ENCODE results near the gene C10orf62. TPM values are rescaled to one million over a fixed set of nuclear protein-coding genes. Genes with fewer than 3 reads are reported as not detected.

Gene C10orf62
- total and polyA plus RNA-seq, 2 of the 8 experiments (the other 6 are each of a cell fraction or from before 2014, with no cell fraction given) = 0.05 TPM; not detected in 1

DNA sequence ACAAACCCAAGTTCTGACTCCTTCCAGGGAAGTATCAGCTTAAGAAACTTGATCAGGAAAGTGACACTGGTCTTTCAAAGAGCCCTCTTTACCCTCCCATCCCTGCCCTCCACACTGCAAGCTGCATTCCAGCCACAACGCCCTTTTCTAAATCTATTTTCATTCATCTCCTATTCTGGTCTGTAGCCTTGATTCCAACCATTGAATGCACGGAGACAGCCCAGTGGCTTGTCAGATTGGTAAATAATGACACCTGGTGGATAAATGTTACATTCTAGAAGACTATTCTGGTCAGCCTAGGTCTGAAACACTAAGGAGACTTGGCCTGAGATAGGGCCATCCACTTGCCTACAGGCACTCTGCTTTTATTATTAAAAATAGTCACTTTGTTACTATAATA lies 22.9 kb downstream of the C10orf62 start:
- H4K20me1 ChIP-seq (replicated peaks in 1 of 2; ENCODE audit: control insufficient read depth in 1 of 2, insufficient read depth in 2 of 2, low read length in 2 of 2) = peaks cover 0 to 2% of the 10 kb centered on the region in 2 experiments
- H2BK20ac ChIP-seq (ENCODE audit: low read length) = no peak overlapping the region
- peaks cover 0 to 5% (median 3%) of the 10 kb centered on the region in 4 experiments; a peak in 5 of 7 replicates for H3K4me1 ChIP-seq (replicated peaks in 1 of 4; ENCODE audit: control insufficient read depth in 3 of 4, insufficient read depth in 4 of 4, low read length in 3 of 4)
- no peak overlapping the region for H3K4ac ChIP-seq (replicated peaks; ENCODE audit: insufficient read length, low read depth, low read length)
- H3K27me3 ChIP-seq (replicated peaks in 1 of 4; ENCODE audit: control insufficient read depth in 3 of 4, extremely low read depth in 1 of 4, insufficient read depth in 3 of 4, low read length in 3 of 4) = no peaks in the 10 kb centered on the region
- DNase-seq (ENCODE audit: low read depth in 1 of 2, low spot score in 2 of 2) (peak in 1 of 2 experiments; percentile 27), FAIRE-seq (peak; percentile 65)
- no peak overlapping the region for H2BK5ac ChIP-seq (ENCODE audit: low read depth, low read length)
- H3K79me2 ChIP-seq (ENCODE audit: control insufficient read depth in 1 of 2, insufficient read depth in 2 of 2, low read length in 2 of 2) = no peaks in the 10 kb centered on the region
- WGBS, 2 experiments (ENCODE audit: extremely low coverage in 1 of 2, insufficient coverage in 1 of 2, insufficient read length in 1 of 2, insufficient replicate concordance in 2 of 2, low coverage in 1 of 2, low lambda C conversion rate in 2 of 2, missing lambda C conversion rate in 1 of 2) = 44% methylated on average over 2 of the region's 2 CpGs; no CpG with 5 or more reads in 1 of the 2 experiments
- H2AK5ac ChIP-seq (ENCODE audit: low read depth, low read length) = no peak overlapping the region
- H3K79me1 ChIP-seq (ENCODE audit: low read depth, low read length) = no peaks in the 10 kb centered on the region
- H4K5ac ChIP-seq (ENCODE audit: insufficient read length, low read depth, low read length) = peak overlapping the region; percentile 19
- H3K9ac ChIP-seq (replicated peaks in 1 of 4; ENCODE audit: extremely low read depth in 1 of 4, low read depth in 3 of 4, low read length in 3 of 4) = no peak overlapping the region
- H3K4me2 ChIP-seq (ENCODE audit: insufficient read depth in 1 of 2, low read depth in 2 of 2, low read length in 2 of 2) = no peak overlapping the region
- H3K14ac ChIP-seq (ENCODE audit: insufficient read length) = no peak overlapping the region
- H4K8ac ChIP-seq (ENCODE audit: extremely low read depth, insufficient read depth, low read length) = no peak overlapping the region
- H3K9me3 ChIP-seq (ENCODE audit: insufficient read depth in 2 of 2, low read depth in 1 of 2, low read length in 1 of 2) = no peaks in the 10 kb centered on the region
- no peak overlapping the region for H2BK15ac ChIP-seq (ENCODE audit: low read length)
- H3K27ac ChIP-seq (ENCODE audit: low read depth, low read length) = no peak overlapping the region
- CTCF ChIA-PET (ENCODE audit: partially characterized antibody) = interaction anchor here (0.6 to 12.2 kb wide), 39 partner anchors 10 to 213 kb away, joined by 3 to 152 read pairs (median 5); partner anchors contain the start of genes ANKRD2, HOGA1 and MORN4
- no peak overlapping the region for H3K23ac ChIP-seq (ENCODE audit: insufficient read length)
- H4K91ac ChIP-seq (replicated peaks; ENCODE audit: insufficient read length, low read length) = no peak overlapping the region
- H2AFZ ChIP-seq (ENCODE audit: low read length) = no peak overlapping the region
- H3K4me3 ChIP-seq (ENCODE audit: extremely low read depth in 1 of 4, insufficient read depth in 2 of 4, low read depth in 3 of 4, low read length in 4 of 4) = no peak overlapping the region
- POLR2A ChIA-PET (ENCODE audit: partially characterized antibody) = interaction anchor here (1.2 to 1.3 kb wide), 2 partner anchors 35 to 148 kb away, joined by 3 to 4 read pairs; no protein-coding TSS in a partner anchor
- no peak overlapping the region for H2BK12ac ChIP-seq (ENCODE audit: low read depth, low read length)
- H3K23me2 ChIP-seq (ENCODE audit: low read depth, low read length) = no peaks in the 10 kb centered on the region
- H3K56ac ChIP-seq (replicated peaks; ENCODE audit: insufficient read length, low read depth, low read length) = no peak overlapping the region
- H3K18ac ChIP-seq (ENCODE audit: extremely low read depth, low read length) = no peak overlapping the region
- H2BK120ac ChIP-seq (replicated peaks; ENCODE audit: low read depth, low read length) = no peak overlapping the region
- H3K36me3 ChIP-seq (ENCODE audit: control insufficient read depth in 2 of 4, insufficient read depth in 4 of 4, low read length in 3 of 4) = peaks cover 0 to 3% (median 2%) of the 10 kb centered on the region in 4 experiments; a peak in 1 of 8 replicates
- TF ChIP-seq SIN3A (conservative IDR thresholded peaks at IDR 0.05 in 1 of 2, IDR thresholded peaks at IDR 0.05 in 1 of 2; ENCODE audit: low read depth in 1 of 2, low read length in 2 of 2) (0 out of 4 replicates have a peak, but pooled peaks of 1 of the 2 experiments have one; percentile 23), RAD21 (IDR thresholded peaks at IDR 0.05 in 1 of 2, conservative IDR thresholded peaks at IDR 0.05 in 1 of 2; ENCODE audit: low read depth in 2 of 2, low read length in 2 of 2) (peak; percentile 83 to 87), NRF1 (IDR thresholded peaks at IDR 0.05; ENCODE audit: low read depth, low read length) (no peak), YY1 (IDR thresholded peaks at IDR 0.05; ENCODE audit: low read depth, low read length) (0 out of 2 replicates have a peak, but pooled peaks have one; percentile 9), HDAC6 (IDR thresholded peaks at IDR 0.05; ENCODE audit: low read depth, low read length) (no peak), TAF1 (IDR thresholded peaks at IDR 0.05; ENCODE audit: low read depth, low read length) (no peak), SRF (IDR thresholded peaks at IDR 0.05; ENCODE audit: low read depth, low read length) (no peak), TEAD4 (IDR thresholded peaks at IDR 0.05; ENCODE audit: low read depth, low read length) (peak; percentile 82), CEBPB (IDR thresholded peaks at IDR 0.05; ENCODE audit: low read depth, low read length) (no peak), MAFK (IDR thresholded peaks at IDR 0.05; ENCODE audit: low read depth, low read length) (no peak)
- TF ChIP-seq, protein P1, sequence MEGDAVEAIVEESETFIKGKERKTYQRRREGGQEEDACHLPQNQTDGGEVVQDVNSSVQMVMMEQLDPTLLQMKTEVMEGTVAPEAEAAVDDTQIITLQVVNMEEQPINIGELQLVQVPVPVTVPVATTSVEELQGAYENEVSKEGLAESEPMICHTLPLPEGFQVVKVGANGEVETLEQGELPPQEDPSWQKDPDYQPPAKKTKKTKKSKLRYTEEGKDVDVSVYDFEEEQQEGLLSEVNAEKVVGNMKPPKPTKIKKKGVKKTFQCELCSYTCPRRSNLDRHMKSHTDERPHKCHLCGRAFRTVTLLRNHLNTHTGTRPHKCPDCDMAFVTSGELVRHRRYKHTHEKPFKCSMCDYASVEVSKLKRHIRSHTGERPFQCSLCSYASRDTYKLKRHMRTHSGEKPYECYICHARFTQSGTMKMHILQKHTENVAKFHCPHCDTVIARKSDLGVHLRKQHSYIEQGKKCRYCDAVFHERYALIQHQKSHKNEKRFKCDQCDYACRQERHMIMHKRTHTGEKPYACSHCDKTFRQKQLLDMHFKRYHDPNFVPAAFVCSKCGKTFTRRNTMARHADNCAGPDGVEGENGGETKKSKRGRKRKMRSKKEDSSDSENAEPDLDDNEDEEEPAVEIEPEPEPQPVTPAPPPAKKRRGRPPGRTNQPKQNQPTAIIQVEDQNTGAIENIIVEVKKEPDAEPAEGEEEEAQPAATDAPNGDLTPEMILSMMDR (IDR thresholded peaks at IDR 0.05; ENCODE audit: control extremely low read depth in 1 of 3, insufficient read depth in 1 of 3, low read depth in 1 of 3, low read length in 3 of 3) = peak in 2 of 3 experiments; percentile 49 to 73; a peak in 3 of 4 replicates
